Measurements from ENCODE around the gene WWC2. TPM values are rescaled to one million over a fixed set of nuclear protein-coding genes. Genes with fewer than 3 reads are reported as not detected.

The WWC2 gene
- total RNA-seq, 1 experiment from 2014 or later = 39.1 TPM

DNA sequence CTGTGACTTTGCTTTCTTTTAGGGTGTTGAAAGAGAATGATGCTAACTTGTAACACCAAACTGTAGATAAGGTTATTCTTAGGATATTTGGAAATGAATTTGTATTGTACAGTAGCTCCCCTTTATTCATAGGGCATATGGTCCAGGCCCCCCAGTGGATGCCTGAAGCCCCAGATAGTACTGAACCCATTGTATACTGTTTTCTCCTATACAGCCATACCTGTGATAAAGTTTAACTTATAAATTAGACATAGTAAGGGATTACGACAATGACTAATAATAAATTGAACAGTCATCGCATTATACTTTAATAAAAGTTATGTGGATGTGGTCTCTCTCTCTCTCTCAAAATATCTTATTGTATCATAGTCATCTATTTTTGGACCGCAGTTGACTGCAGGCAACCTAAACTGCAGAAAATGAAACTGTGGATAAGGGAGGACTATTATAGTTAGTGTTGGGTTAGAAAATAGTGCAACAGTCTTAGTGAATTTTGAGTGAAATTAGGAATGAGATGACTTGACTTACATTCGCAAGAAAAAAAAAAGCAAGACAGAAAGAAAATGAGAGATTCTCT is 115.9 kb downstream of the WWC2 start:
- H4K20me1 ChIP-seq (ENCODE audit: insufficient read depth) = peaks cover 3% of the 10 kb centered on the region
- H3K4me2 ChIP-seq (ENCODE audit: low read length) = no peak overlapping the region
- H3K4me3 ChIP-seq (replicated peaks in 1 of 2; ENCODE audit: low read depth in 1 of 2, low read length in 2 of 2) = no peak overlapping the region
- no peaks in the 10 kb centered on the region for H3K36me3 ChIP-seq (ENCODE audit: control insufficient read depth in 1 of 2, insufficient read depth in 2 of 2, low read length in 2 of 2)
- no peak overlapping the region for H2AFZ ChIP-seq (ENCODE audit: low read depth, low read length, poor library complexity, severe bottlenecking)
- H3K79me2 ChIP-seq (ENCODE audit: insufficient read depth, low read length) = no peaks in the 10 kb centered on the region
- ChIA-PET RAD21 (ENCODE audit: low non-redundant PET in 1 of 2, low total read pairs in 2 of 2, uncharacterized antibody in 2 of 2, unreplicated experiment in 2 of 2) (no interaction called here), CTCF (no interaction called here), POLR2A (no interaction called here)
- intact Hi-C loops (cut with micrococcal nuclease) = no loop called here
- no peaks in the 10 kb centered on the region for H3K9me3 ChIP-seq (ENCODE audit: control insufficient read depth in 1 of 2, insufficient read depth in 1 of 2, low read depth in 1 of 2, low read length in 2 of 2)
- DNase-seq (ENCODE audit: low read depth, low spot score) (no peak), ATAC-seq (no peak)
- no peaks in the 10 kb centered on the region for H3K4me1 ChIP-seq (ENCODE audit: control insufficient read depth in 1 of 2, insufficient read depth in 2 of 2, low read length in 2 of 2)
- no peak overlapping the region for H3K9ac ChIP-seq (ENCODE audit: low read length)
- no peak overlapping the region for H3K27ac ChIP-seq (ENCODE audit: low read depth, low read length)
- no peaks in the 10 kb centered on the region for H3K9me2 ChIP-seq (ENCODE audit: insufficient read depth)
- TF ChIP-seq SP1 (IDR thresholded peaks at IDR 0.05; ENCODE audit: low read depth) (no peak), EZH2phosphoT487 (IDR thresholded peaks at IDR 0.05; ENCODE audit: borderline replicate concordance) (no peak), ZFX (IDR thresholded peaks at IDR 0.05) (no peak), CEBPB (IDR thresholded peaks at IDR 0.05; ENCODE audit: low read depth) (no peak), RAD21 (IDR thresholded peaks at IDR 0.05; ENCODE audit: low read depth) (no peak), POLR2A (IDR thresholded peaks at IDR 0.05; ENCODE audit: borderline replicate concordance, extremely low read depth, insufficient read depth, insufficient read length) (no peak), FOSL1 (IDR thresholded peaks at IDR 0.05; ENCODE audit: low read depth) (no peak), EZH2 (IDR thresholded peaks at IDR 0.05) (no peak), CBX3 (IDR thresholded peaks at IDR 0.05; ENCODE audit: low read depth) (no peak)
- TF ChIP-seq, protein P1, sequence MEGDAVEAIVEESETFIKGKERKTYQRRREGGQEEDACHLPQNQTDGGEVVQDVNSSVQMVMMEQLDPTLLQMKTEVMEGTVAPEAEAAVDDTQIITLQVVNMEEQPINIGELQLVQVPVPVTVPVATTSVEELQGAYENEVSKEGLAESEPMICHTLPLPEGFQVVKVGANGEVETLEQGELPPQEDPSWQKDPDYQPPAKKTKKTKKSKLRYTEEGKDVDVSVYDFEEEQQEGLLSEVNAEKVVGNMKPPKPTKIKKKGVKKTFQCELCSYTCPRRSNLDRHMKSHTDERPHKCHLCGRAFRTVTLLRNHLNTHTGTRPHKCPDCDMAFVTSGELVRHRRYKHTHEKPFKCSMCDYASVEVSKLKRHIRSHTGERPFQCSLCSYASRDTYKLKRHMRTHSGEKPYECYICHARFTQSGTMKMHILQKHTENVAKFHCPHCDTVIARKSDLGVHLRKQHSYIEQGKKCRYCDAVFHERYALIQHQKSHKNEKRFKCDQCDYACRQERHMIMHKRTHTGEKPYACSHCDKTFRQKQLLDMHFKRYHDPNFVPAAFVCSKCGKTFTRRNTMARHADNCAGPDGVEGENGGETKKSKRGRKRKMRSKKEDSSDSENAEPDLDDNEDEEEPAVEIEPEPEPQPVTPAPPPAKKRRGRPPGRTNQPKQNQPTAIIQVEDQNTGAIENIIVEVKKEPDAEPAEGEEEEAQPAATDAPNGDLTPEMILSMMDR (IDR thresholded peaks at IDR 0.05 in 2 of 3, conservative IDR thresholded peaks at IDR 0.05 in 1 of 3; ENCODE audit: borderline replicate concordance in 1 of 3, insufficient read depth in 1 of 3, low read depth in 2 of 3, low read length in 2 of 3) = no peak
- TF ChIP-seq, protein P2, sequence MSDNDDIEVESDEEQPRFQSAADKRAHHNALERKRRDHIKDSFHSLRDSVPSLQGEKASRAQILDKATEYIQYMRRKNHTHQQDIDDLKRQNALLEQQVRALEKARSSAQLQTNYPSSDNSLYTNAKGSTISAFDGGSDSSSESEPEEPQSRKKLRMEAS (IDR thresholded peaks at IDR 0.05) = no peak
- TF ChIP-seq, protein P3, sequence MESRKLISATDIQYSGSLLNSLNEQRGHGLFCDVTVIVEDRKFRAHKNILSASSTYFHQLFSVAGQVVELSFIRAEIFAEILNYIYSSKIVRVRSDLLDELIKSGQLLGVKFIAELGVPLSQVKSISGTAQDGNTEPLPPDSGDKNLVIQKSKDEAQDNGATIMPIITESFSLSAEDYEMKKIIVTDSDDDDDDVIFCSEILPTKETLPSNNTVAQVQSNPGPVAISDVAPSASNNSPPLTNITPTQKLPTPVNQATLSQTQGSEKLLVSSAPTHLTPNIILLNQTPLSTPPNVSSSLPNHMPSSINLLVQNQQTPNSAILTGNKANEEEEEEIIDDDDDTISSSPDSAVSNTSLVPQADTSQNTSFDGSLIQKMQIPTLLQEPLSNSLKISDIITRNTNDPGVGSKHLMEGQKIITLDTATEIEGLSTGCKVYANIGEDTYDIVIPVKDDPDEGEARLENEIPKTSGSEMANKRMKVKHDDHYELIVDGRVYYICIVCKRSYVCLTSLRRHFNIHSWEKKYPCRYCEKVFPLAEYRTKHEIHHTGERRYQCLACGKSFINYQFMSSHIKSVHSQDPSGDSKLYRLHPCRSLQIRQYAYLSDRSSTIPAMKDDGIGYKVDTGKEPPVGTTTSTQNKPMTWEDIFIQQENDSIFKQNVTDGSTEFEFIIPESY (IDR thresholded peaks at IDR 0.05; ENCODE audit: extremely low read depth, insufficient replicate concordance, low read length) = no peak
- no peaks in the 10 kb centered on the region for H3K27me3 ChIP-seq (ENCODE audit: insufficient read depth, low read length)
- BruUV-seq (replicated peaks) = no TSS peak
